Gastroesophageal sphincter (tissue), 3 donors: Measurements from ENCODE around the gene NDFIP2.

Experiments used
- POLR2A ChIP-seq, 2 donors: fragments of 450-650 bp; IDR thresholded peaks; one replicate each; pipeline ENCODE4 v1.6.1; 2017; ENCODE audit warnings: antibody characterized with exemption in 2 of 2, mild to moderate bottlenecking in 2 of 2, moderate library complexity in 1 of 2
- POLR2AphosphoS5 ChIP-seq: sonication (generic); formaldehyde crosslinking; IDR thresholded peaks from one replicate; pipeline ENCODE4 v1.6.1; 2017; ENCODE audit warnings: antibody characterized with exemption
- TF ChIP-seq, protein P1 (sequence below), 4 experiments: fragments of 200-600 bp in 2 of 4; fragments of 450-650 bp in 2 of 4; sonication (generic) in 1 of 4; IDR thresholded peaks; one replicate each; pipeline ENCODE4 v1.5.1; 2017 to 2019; ENCODE audit warnings: antibody characterized with exemption in 4 of 4, mild to moderate bottlenecking in 2 of 4, moderate library complexity in 2 of 4

DNA sequence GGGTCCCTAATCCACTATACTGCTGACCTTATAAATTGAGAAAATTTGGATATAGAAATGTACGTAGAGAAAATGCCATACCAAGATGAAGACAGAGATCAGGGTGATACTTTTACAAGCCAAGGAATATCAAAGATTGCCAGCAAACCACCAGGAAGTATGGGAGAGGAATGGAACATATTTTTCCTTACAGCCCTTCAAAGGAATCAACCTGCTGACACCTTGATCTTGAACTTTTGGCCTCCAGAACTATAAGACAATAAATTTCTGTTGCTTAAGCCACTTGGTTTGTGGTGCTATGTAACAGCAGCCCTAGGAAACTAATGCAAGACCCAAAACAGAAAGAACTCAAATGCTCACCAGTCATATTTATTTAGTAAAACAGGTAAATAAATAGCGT lies 10.3 kb upstream of the NDFIP2 start:
- TF ChIP-seq, protein P1, sequence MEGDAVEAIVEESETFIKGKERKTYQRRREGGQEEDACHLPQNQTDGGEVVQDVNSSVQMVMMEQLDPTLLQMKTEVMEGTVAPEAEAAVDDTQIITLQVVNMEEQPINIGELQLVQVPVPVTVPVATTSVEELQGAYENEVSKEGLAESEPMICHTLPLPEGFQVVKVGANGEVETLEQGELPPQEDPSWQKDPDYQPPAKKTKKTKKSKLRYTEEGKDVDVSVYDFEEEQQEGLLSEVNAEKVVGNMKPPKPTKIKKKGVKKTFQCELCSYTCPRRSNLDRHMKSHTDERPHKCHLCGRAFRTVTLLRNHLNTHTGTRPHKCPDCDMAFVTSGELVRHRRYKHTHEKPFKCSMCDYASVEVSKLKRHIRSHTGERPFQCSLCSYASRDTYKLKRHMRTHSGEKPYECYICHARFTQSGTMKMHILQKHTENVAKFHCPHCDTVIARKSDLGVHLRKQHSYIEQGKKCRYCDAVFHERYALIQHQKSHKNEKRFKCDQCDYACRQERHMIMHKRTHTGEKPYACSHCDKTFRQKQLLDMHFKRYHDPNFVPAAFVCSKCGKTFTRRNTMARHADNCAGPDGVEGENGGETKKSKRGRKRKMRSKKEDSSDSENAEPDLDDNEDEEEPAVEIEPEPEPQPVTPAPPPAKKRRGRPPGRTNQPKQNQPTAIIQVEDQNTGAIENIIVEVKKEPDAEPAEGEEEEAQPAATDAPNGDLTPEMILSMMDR (IDR thresholded peaks at IDR 0.05): no peak
- TF ChIP-seq POLR2A (IDR thresholded peaks at IDR 0.05) (no peak), POLR2AphosphoS5 (no peak)
